MG63 (cell line): Measurements from ENCODE around the gene ANAPC13. TPM values are rescaled to one million over a fixed set of nuclear protein-coding genes. Genes with fewer than 3 reads are reported as not detected.

Experiments used
- DNase-seq: peaks from one replicate; pipeline ENCODE4 v3.0.0-alpha.2; 2020
- H3K27me3 ChIP-seq: fragments of 250-450 bp; sonication (Bioruptor Pico); 2 replicates; pipeline ENCODE4 v1.5.1; 2020; ENCODE audit warnings: mild to moderate bottlenecking, moderate library complexity
- H3K36me3 ChIP-seq: fragments of 250-450 bp; sonication (Bioruptor Pico); 2 replicates; pipeline ENCODE4 v1.5.1; 2020; ENCODE audit warnings: mild to moderate bottlenecking, moderate library complexity
- H3K4me3 ChIP-seq: fragments of 250-450 bp; sonication (Bioruptor Pico); 2 replicates; pipeline ENCODE4 v1.5.1; 2020; ENCODE audit warnings: mild to moderate bottlenecking, moderate library complexity
- H3K9me3 ChIP-seq: fragments of 250-450 bp; sonication (Bioruptor Pico); 2 replicates; pipeline ENCODE4 v1.5.1; 2020; ENCODE audit warnings: mild to moderate bottlenecking, moderate library complexity
- total RNA-seq: library from RNA; depleted of rRNA; stranded (reverse); fragments of >200 nt; shearing (Covaris generic); gene quantifications from 2 replicates; pipeline ENCODE4 v1.2.3, GENCODE V29; 2014; ENCODE audit warnings: low replicate concordance

Gene ANAPC13
- total RNA-seq, 1 experiment from 2014 or later, result 121 TPM

- no peak overlapping the region for H3K4me3 ChIP-seq
- DNase-seq, result no peak
- H3K36me3 ChIP-seq, result peaks cover 22% of the 10 kb centered on the region
- H3K9me3 ChIP-seq, result no peaks in the 10 kb centered on the region
- H3K27me3 ChIP-seq, result no peaks in the 10 kb centered on the region
Observed at GRCh38 chr3:134494495-134494894, 8.7 kb upstream of the ANAPC13 start.

GRCh38 chr3:134487406-134487805 is 1.6 kb upstream of the ANAPC13 start:
- no peaks in the 10 kb centered on the region for H3K9me3 ChIP-seq
- no peak for DNase-seq
- peaks cover 24% of the 10 kb centered on the region for H3K36me3 ChIP-seq
- H3K4me3 ChIP-seq, result peak overlapping the region; percentile 85
- H3K27me3 ChIP-seq, result no peaks in the 10 kb centered on the region

- Histone ChIP-seq H3K4me3 (peak overlapping the region; percentile 85), H3K9me3 (no peaks in the 10 kb centered on the region), H3K36me3 (peaks cover 32% of the 10 kb centered on the region), H3K27me3 (no peaks in the 10 kb centered on the region)
- DNase-seq, result no peak
Observed at GRCh38 chr3:134486577-134487041, 824 bp upstream of the ANAPC13 start.

- peaks cover 46% of the 10 kb centered on the region for H3K36me3 ChIP-seq
- H3K27me3 ChIP-seq, result no peaks in the 10 kb centered on the region
- DNase-seq, result peak; percentile 37
- H3K9me3 ChIP-seq, result no peaks in the 10 kb centered on the region
- peak overlapping the region; percentile 85 for H3K4me3 ChIP-seq
Observed at GRCh38 chr3:134485075-134485717, 589 bp downstream of the ANAPC13 start.

- peak overlapping the region; percentile 85; the same call in 1 of the 2 replicates for H3K4me3 ChIP-seq
- H3K36me3 ChIP-seq, result peaks cover 62% of the 10 kb centered on the region
- no peaks in the 10 kb centered on the region for H3K9me3 ChIP-seq
- no peaks in the 10 kb centered on the region for H3K27me3 ChIP-seq
- DNase-seq, result peak; percentile 66
Observed at GRCh38 chr3:134483195-134483900, 2.4 kb downstream of the ANAPC13 start.

GRCh38 chr3:134482622-134483021 is 3.2 kb downstream of the ANAPC13 start:
- Histone ChIP-seq H3K27me3 (no peaks in the 10 kb centered on the region), H3K36me3 (peaks cover 65% of the 10 kb centered on the region), H3K4me3 (no peak overlapping the region), H3K9me3 (no peaks in the 10 kb centered on the region)
- no peak for DNase-seq

- H3K36me3 ChIP-seq, result peaks cover 74% of the 10 kb centered on the region
- no peak for DNase-seq
- H3K27me3 ChIP-seq, result no peaks in the 10 kb centered on the region
- no peaks in the 10 kb centered on the region for H3K9me3 ChIP-seq
- H3K4me3 ChIP-seq, result no peak overlapping the region
Observed at GRCh38 chr3:134481166-134481565, 4.6 kb downstream of the ANAPC13 start.

GRCh38 chr3:134480546-134480945 is 5.2 kb downstream of the ANAPC13 start:
- H3K27me3 ChIP-seq, result no peaks in the 10 kb centered on the region
- no peaks in the 10 kb centered on the region for H3K9me3 ChIP-seq
- DNase-seq, result no peak
- peaks cover 74% of the 10 kb centered on the region for H3K36me3 ChIP-seq
- no peak overlapping the region for H3K4me3 ChIP-seq

- no peak overlapping the region for H3K4me3 ChIP-seq
- H3K9me3 ChIP-seq, result no peaks in the 10 kb centered on the region
- H3K36me3 ChIP-seq, result peaks cover 68% of the 10 kb centered on the region
- no peaks in the 10 kb centered on the region for H3K27me3 ChIP-seq
- DNase-seq, result no peak
Observed at GRCh38 chr3:134477938-134478337, 7.8 kb downstream of the ANAPC13 start.

GRCh38 chr3:134477002-134477401 is 8.8 kb downstream of the ANAPC13 start:
- Histone ChIP-seq H3K4me3 (no peak overlapping the region), H3K36me3 (peaks cover 60% of the 10 kb centered on the region), H3K27me3 (no peaks in the 10 kb centered on the region), H3K9me3 (no peaks in the 10 kb centered on the region)
- DNase-seq, result no peak

GRCh38 chr3:134476306-134476705 is 9.5 kb downstream of the ANAPC13 start:
- Histone ChIP-seq H3K4me3 (no peak overlapping the region), H3K27me3 (no peaks in the 10 kb centered on the region), H3K36me3 (peaks cover 53% of the 10 kb centered on the region), H3K9me3 (no peaks in the 10 kb centered on the region)
- DNase-seq, result no peak

- no peaks in the 10 kb centered on the region for H3K27me3 ChIP-seq
- no peak overlapping the region for H3K4me3 ChIP-seq
- peaks cover 40% of the 10 kb centered on the region for H3K36me3 ChIP-seq
- DNase-seq, result no peak
- no peaks in the 10 kb centered on the region for H3K9me3 ChIP-seq
Observed at GRCh38 chr3:134474956-134475355, 10.8 kb downstream of the ANAPC13 start.

GRCh38 chr3:134473868-134474546 is 11.8 kb downstream of the ANAPC13 start:
- DNase-seq, result peak; percentile 50
- H3K27me3 ChIP-seq, result no peaks in the 10 kb centered on the region
- H3K4me3 ChIP-seq, result no peak overlapping the region
- peaks cover 33% of the 10 kb centered on the region for H3K36me3 ChIP-seq
- no peaks in the 10 kb centered on the region for H3K9me3 ChIP-seq

GRCh38 chr3:134472831-134473230 is 13.0 kb downstream of the ANAPC13 start:
- H3K4me3 ChIP-seq, result no peak overlapping the region
- H3K27me3 ChIP-seq, result no peaks in the 10 kb centered on the region
- H3K36me3 ChIP-seq, result peaks cover 21% of the 10 kb centered on the region
- no peaks in the 10 kb centered on the region for H3K9me3 ChIP-seq
- DNase-seq, result no peak

GRCh38 chr3:134471521-134472193 is 14.1 kb downstream of the ANAPC13 start:
- Histone ChIP-seq H3K4me3 (no peak overlapping the region), H3K36me3 (peaks cover 10% of the 10 kb centered on the region), H3K9me3 (no peaks in the 10 kb centered on the region), H3K27me3 (no peaks in the 10 kb centered on the region)
- DNase-seq, result no peak

- no peaks in the 10 kb centered on the region for H3K27me3 ChIP-seq
- H3K9me3 ChIP-seq, result no peaks in the 10 kb centered on the region
- H3K36me3 ChIP-seq, result peaks cover 6% of the 10 kb centered on the region; the same call in 1 of the 2 replicates
- no peak for DNase-seq
- H3K4me3 ChIP-seq, result no peak overlapping the region
Observed at GRCh38 chr3:134468519-134468918, 17.3 kb downstream of the ANAPC13 start.

GRCh38 chr3:134466331-134466730 is 19.5 kb downstream of the ANAPC13 start:
- Histone ChIP-seq H3K36me3 (no peaks in the 10 kb centered on the region), H3K27me3 (no peaks in the 10 kb centered on the region), H3K4me3 (no peak overlapping the region), H3K9me3 (no peaks in the 10 kb centered on the region)
- no peak for DNase-seq
